HEK293 (cell line): Measurements from ENCODE around the gene FGR.

Experiments
- FEZF1 ChIP-seq: fragments of 450-650 bp; formaldehyde crosslinking; IDR thresholded peaks from 2 replicates; pipeline ENCODE4 v1.5.1; 2016; ENCODE audit warnings: missing biosample characterization, missing genetic modification characterization
- OVOL3 ChIP-seq: fragments of 450-650 bp; formaldehyde crosslinking; IDR thresholded peaks from 2 replicates; pipeline ENCODE4 v1.5.1; 2016; ENCODE audit warnings: missing biosample characterization, missing genetic modification characterization
- PATZ1 ChIP-seq: fragments of 450-650 bp; formaldehyde crosslinking; IDR thresholded peaks from 2 replicates; pipeline ENCODE4 v1.5.1; 2016; ENCODE audit warnings: missing biosample characterization, missing genetic modification characterization
- PRDM2 ChIP-seq: fragments of 450-650 bp; formaldehyde crosslinking; IDR thresholded peaks from 2 replicates; pipeline ENCODE4 v1.5.1; 2016; ENCODE audit warnings: missing biosample characterization, missing genetic modification characterization, borderline replicate concordance
- RBAK ChIP-seq: fragments of 450-650 bp; formaldehyde crosslinking; IDR thresholded peaks from 2 replicates; pipeline ENCODE4 v1.5.1; 2016; ENCODE audit warnings: missing biosample characterization, missing genetic modification characterization
- SETDB1 ChIP-seq: IDR thresholded peaks from one replicate; pipeline ENCODE4 v1.6.1; 2017; ENCODE audit warnings: mild to moderate bottlenecking, low read length, moderate library complexity, mixed read lengths; ENCODE audit not compliant: insufficient read length
- SP2 ChIP-seq: fragments of 450-650 bp; formaldehyde crosslinking; IDR thresholded peaks from 2 replicates; pipeline ENCODE4 v1.5.1; 2016; ENCODE audit warnings: missing biosample characterization, missing genetic modification characterization
- SP7 ChIP-seq: fragments of 450-650 bp; formaldehyde crosslinking; IDR thresholded peaks from 2 replicates; pipeline ENCODE4 v1.5.1; 2016; ENCODE audit warnings: missing biosample characterization, missing genetic modification characterization
- ZBTB20 ChIP-seq: fragments of 450-650 bp; formaldehyde crosslinking; IDR thresholded peaks from 2 replicates; pipeline ENCODE4 v1.5.1; 2016; ENCODE audit warnings: missing biosample characterization, missing genetic modification characterization
- ZEB2 ChIP-seq: fragments of 450-650 bp; formaldehyde crosslinking; IDR thresholded peaks from 2 replicates; pipeline ENCODE4 v1.5.1; 2016; ENCODE audit warnings: missing biosample characterization, missing genetic modification characterization
- ZNF10 ChIP-seq: fragments of 450-650 bp; formaldehyde crosslinking; IDR thresholded peaks from 2 replicates; pipeline ENCODE4 v1.5.1; 2017; ENCODE audit warnings: missing biosample characterization, missing genetic modification characterization
- ZNF112 ChIP-seq: fragments of 450-650 bp; formaldehyde crosslinking; IDR thresholded peaks from 2 replicates; pipeline ENCODE4 v1.5.0; 2017; ENCODE audit warnings: missing biosample characterization, missing genetic modification characterization
- ZNF157 ChIP-seq: fragments of 450-650 bp; formaldehyde crosslinking; IDR thresholded peaks from 2 replicates; pipeline ENCODE4 v1.5.1; 2016; ENCODE audit warnings: missing biosample characterization, missing genetic modification characterization
- ZNF19 ChIP-seq: fragments of 450-650 bp; formaldehyde crosslinking; IDR thresholded peaks from 2 replicates; pipeline ENCODE4; 2016; ENCODE audit warnings: missing biosample characterization, missing genetic modification characterization, low read depth
- ZNF239 ChIP-seq: fragments of 450-650 bp; formaldehyde crosslinking; IDR thresholded peaks from 2 replicates; pipeline ENCODE4 v1.5.1; 2016; ENCODE audit warnings: missing biosample characterization, missing genetic modification characterization
- ZNF501 ChIP-seq: fragments of 450-650 bp; formaldehyde crosslinking; IDR thresholded peaks from 2 replicates; pipeline ENCODE4 v1.5.1; 2016; ENCODE audit warnings: missing biosample characterization, missing genetic modification characterization
- ZNF561 ChIP-seq: fragments of 450-650 bp; IDR thresholded peaks from 2 replicates; pipeline ENCODE4 v1.5.1; 2018; ENCODE audit warnings: missing biosample characterization, missing genetic modification characterization, borderline replicate concordance
- ZNF600 ChIP-seq: fragments of 450-650 bp; formaldehyde crosslinking; IDR thresholded peaks from 2 replicates; pipeline ENCODE4 v1.5.1; 2016; ENCODE audit warnings: missing biosample characterization, missing genetic modification characterization
- ZNF645 ChIP-seq: fragments of 450-650 bp; formaldehyde crosslinking; IDR thresholded peaks from 2 replicates; pipeline ENCODE4; 2016; ENCODE audit warnings: missing biosample characterization, missing genetic modification characterization
- ZNF670 ChIP-seq: fragments of 450-650 bp; formaldehyde crosslinking; IDR thresholded peaks from 2 replicates; pipeline ENCODE4 v1.5.1; 2016; ENCODE audit warnings: missing biosample characterization, missing genetic modification characterization, low read depth
- ZSCAN30 ChIP-seq: fragments of 450-650 bp; IDR thresholded peaks from 2 replicates; pipeline ENCODE4 v1.5.1; 2018; ENCODE audit warnings: missing biosample characterization, mild to moderate bottlenecking, missing genetic modification characterization, moderate library complexity
- ZXDB ChIP-seq: fragments of 450-650 bp; formaldehyde crosslinking; IDR thresholded peaks from 2 replicates; pipeline ENCODE4 v1.5.1; 2016; ENCODE audit warnings: missing biosample characterization, missing genetic modification characterization
- TF ChIP-seq, protein P1 (sequence below): fragments of 450-650 bp; formaldehyde crosslinking; IDR thresholded peaks from 2 replicates; pipeline ENCODE4 v1.5.1; 2016; ENCODE audit warnings: missing biosample characterization, missing genetic modification characterization
- TF ChIP-seq, protein P2 (sequence below): fragments of 450-650 bp; IDR thresholded peaks from 2 replicates; pipeline ENCODE4 v1.5.1; 2018; ENCODE audit warnings: missing biosample characterization, missing genetic modification characterization
- TF ChIP-seq, protein P3 (sequence below): fragments of 450-650 bp; formaldehyde crosslinking; IDR thresholded peaks from 2 replicates; pipeline ENCODE4 v1.5.1; 2016; ENCODE audit warnings: missing biosample characterization, missing genetic modification characterization
- TF ChIP-seq, protein P4 (sequence below): fragments of 450-650 bp; formaldehyde crosslinking; IDR thresholded peaks from 2 replicates; pipeline ENCODE4 v1.5.1; 2017; ENCODE audit warnings: missing biosample characterization, mild to moderate bottlenecking, missing genetic modification characterization, moderate library complexity

FGR gene

DNA sequence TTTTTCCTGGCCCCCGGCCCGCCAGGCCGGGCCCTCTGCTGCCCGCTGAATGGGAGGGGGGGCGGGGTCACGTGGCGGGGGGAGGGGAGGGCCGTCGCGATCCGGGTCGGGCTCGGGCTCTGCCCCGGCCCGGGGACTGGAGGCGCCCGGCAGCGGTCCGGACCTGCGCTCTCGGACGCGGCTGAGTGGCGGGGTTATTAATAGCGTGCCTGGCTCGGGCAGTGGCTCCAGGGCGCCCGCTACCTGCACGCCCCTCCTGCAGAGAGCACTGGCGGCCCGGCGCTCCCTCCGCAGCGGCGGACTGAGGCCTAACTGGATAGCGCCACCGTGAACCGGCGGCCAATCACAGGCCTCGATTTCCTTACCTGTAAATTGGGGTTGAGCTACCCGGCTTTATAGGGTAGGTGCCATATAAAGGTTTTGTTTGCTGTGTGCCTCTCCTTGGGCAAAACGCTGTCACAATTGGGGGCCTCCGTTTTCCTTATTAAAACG, 59.1 kb downstream of the FGR start (continued):
- TF ChIP-seq PATZ1 (tag by site-specific recombination) (peak; percentile 53), ZBTB20 (tag by site-specific recombination) (peak; percentile 56; the same call in 1 of the 2 replicates), ZNF561 (tag by site-specific recombination) (0 out of 2 replicates have a peak, but pooled peaks have one; percentile 54), ZXDB (tag by site-specific recombination) (no peak), ZNF19 (no peak), ZNF501 (tag by site-specific recombination) (no peak), SP2 (tag by site-specific recombination) (peak; percentile 73), RBAK (no peak), ZNF645 (tag by site-specific recombination) (no peak), ZNF112 (tag by site-specific recombination) (no peak), ZEB2 (tag by site-specific recombination) (peak; percentile 76), ZNF157 (tag by site-specific recombination) (no peak), PRDM2 (tag by site-specific recombination) (no peak), ZNF670 (no peak), SP7 (no peak), FEZF1 (no peak), ZNF239 (tag by site-specific recombination) (no peak), ZSCAN30 (tag by site-specific recombination) (peak; percentile 85), OVOL3 (tag by site-specific recombination) (no peak), ZNF600 (peak; percentile 56; the same call in 1 of the 2 replicates), ZNF10 (tag by site-specific recombination) (no peak), SETDB1 (no peak)
- TF ChIP-seq, protein P1, sequence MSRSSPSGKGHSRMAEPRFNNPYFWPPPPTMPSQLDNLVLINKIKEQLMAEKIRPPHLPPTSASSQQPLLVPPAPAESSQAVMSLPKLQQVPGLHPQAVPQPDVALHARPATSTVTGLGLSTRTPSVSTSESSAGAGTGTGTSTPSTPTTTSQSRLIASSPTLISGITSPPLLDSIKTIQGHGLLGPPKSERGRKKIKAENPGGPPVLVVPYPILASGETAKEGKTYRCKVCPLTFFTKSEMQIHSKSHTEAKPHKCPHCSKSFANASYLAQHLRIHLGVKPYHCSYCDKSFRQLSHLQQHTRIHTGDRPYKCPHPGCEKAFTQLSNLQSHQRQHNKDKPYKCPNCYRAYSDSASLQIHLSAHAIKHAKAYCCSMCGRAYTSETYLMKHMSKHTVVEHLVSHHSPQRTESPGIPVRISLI (tag by site-specific recombination) = no peak
- TF ChIP-seq, protein P2, sequence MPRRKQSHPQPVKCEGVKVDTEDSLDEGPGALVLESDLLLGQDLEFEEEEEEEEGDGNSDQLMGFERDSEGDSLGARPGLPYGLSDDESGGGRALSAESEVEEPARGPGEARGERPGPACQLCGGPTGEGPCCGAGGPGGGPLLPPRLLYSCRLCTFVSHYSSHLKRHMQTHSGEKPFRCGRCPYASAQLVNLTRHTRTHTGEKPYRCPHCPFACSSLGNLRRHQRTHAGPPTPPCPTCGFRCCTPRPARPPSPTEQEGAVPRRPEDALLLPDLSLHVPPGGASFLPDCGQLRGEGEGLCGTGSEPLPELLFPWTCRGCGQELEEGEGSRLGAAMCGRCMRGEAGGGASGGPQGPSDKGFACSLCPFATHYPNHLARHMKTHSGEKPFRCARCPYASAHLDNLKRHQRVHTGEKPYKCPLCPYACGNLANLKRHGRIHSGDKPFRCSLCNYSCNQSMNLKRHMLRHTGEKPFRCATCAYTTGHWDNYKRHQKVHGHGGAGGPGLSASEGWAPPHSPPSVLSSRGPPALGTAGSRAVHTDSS (tag by site-specific recombination) = no peak
- TF ChIP-seq, protein P3, sequence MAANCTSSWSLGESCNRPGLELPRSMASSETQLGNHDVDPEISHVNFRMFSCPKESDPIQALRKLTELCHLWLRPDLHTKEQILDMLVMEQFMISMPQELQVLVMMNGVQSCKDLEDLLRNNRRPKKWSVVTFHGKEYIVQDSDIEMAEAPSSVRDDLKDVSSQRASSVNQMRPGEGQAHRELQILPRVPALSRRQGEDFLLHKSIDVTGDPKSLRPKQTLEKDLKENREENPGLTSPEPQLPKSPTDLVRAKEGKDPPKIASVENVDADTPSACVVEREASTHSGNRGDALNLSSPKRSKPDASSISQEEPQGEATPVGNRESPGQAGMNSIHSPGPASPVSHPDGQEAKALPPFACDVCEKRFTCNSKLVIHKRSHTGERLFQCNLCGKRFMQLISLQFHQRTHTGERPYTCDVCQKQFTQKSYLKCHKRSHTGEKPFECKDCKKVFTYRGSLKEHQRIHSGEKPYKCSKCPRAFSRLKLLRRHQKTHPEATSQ (tag by site-specific recombination) = no peak
- TF ChIP-seq, protein P4, sequence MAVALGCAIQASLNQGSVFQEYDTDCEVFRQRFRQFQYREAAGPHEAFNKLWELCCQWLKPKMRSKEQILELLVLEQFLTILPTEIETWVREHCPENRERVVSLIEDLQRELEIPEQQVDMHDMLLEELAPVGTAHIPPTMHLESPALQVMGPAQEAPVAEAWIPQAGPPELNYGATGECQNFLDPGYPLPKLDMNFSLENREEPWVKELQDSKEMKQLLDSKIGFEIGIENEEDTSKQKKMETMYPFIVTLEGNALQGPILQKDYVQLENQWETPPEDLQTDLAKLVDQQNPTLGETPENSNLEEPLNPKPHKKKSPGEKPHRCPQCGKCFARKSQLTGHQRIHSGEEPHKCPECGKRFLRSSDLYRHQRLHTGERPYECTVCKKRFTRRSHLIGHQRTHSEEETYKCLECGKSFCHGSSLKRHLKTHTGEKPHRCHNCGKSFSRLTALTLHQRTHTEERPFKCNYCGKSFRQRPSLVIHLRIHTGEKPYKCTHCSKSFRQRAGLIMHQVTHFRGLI = peak; percentile 72
